NCI-H510A (cell line): Measurements from ENCODE around the gene KISS1R.

ENCODE experiments used
- DNase-seq: peaks from one replicate; lab custom pipeline; 2025; lab: John Stamatoyannopoulos, UW

KISS1R gene

GRCh38 chr19:899336-900042, 17.6 kb upstream of the KISS1R start:
- no peak for DNase-seq

GRCh38 chr19:900043-900301, 17.2 kb upstream of the KISS1R start:
- DNase-seq = no peak

GRCh38 chr19:900302-901111, 16.6 kb upstream of the KISS1R start:
- no peak for DNase-seq

- no peak for DNase-seq
Measured at GRCh38 chr19:901216-902092, 15.7 kb upstream of the KISS1R start.

- DNase-seq = no peak
Measured at GRCh38 chr19:902093-902370, 15.1 kb upstream of the KISS1R start.

GRCh38 chr19:902446-903226, 14.5 kb upstream of the KISS1R start:
- no peak for DNase-seq

- DNase-seq = no peak
Measured at GRCh38 chr19:903266-903797, 13.8 kb upstream of the KISS1R start.

- DNase-seq = no peak
Measured at GRCh38 chr19:904545-904944, 12.6 kb upstream of the KISS1R start.

- DNase-seq = no peak
Measured at GRCh38 chr19:906480-906879, 10.7 kb upstream of the KISS1R start.

- no peak for DNase-seq
Measured at GRCh38 chr19:907183-907853, 9.8 kb upstream of the KISS1R start.

- no peak for DNase-seq
Measured at GRCh38 chr19:911197-912033, 5.7 kb upstream of the KISS1R start.

GRCh38 chr19:912181-913079, 4.7 kb upstream of the KISS1R start:
- DNase-seq = no peak

GRCh38 chr19:913080-913748, 3.9 kb upstream of the KISS1R start, which contains the start of gene R3HDM4:
R3HDM4 (minus strand) TSS chr19:913219; CDS start chr19:913157, 62 bp downstream.
- no peak for DNase-seq

- no peak for DNase-seq
Measured at GRCh38 chr19:916645-917322, 349 bp upstream of the KISS1R start.

- DNase-seq = no peak
Measured at GRCh38 chr19:918152-918437, 962 bp downstream of the KISS1R start.

- DNase-seq = no peak
Measured at GRCh38 chr19:918481-919198, 1.5 kb downstream of the KISS1R start.

GRCh38 chr19:919199-920050, 2.3 kb downstream of the KISS1R start:
- DNase-seq = no peak
